OCI-LY7 (cell line): Measurements from ENCODE around the gene HEATR5A.

Source experiments
- CTCF ChIP-seq: fragments of 200-600 bp; sonication (generic); conservative IDR thresholded peaks from 2 replicates; pipeline ENCODE4 v1.5.1; 2014; ENCODE audit warnings: mild to moderate bottlenecking, antibody characterized with exemption, low read length, moderate library complexity, mixed read lengths
- EZH2phosphoT487 ChIP-seq: fragments of 200-600 bp; sonication (generic); IDR thresholded peaks from 2 replicates; pipeline ENCODE4 v1.6.1; 2018; ENCODE audit warnings: low read depth, borderline replicate concordance, mild to moderate bottlenecking, mixed run types, antibody characterized with exemption, low read length, moderate library complexity, mixed read lengths

- TF ChIP-seq CTCF: no peak
- TF ChIP-seq EZH2phosphoT487: no peak
Measured at GRCh38 chr14:31261523-31261858, 158.9 kb downstream of the HEATR5A start.
